Measurements from ENCODE around the gene RIMOC1.

The RIMOC1 gene

GRCh38 chr5:41903892-41904799 lies at the start of gene RIMOC1:
RIMOC1 (plus strand) TSS chr5:41904344; CDS start chr5:41904368, 24 bp downstream.
- ChIA-PET CTCF (interaction anchor here (0.6 to 1.9 kb wide), 12 partner anchors 9 to 153 kb away, joined by 3 to 12 read pairs (median 4); partner anchors contain the start of gene FBXO4), POLR2A (interaction anchor here (1.0 to 1.6 kb wide), 7 partner anchors 9 to 38 kb away, joined by 3 to 10 read pairs (median 4); partner anchors contain the start of genes FBXO4 and OXCT1)
- TF ChIP-seq CTCF (IDR thresholded peaks at IDR 0.05; ENCODE audit: control extremely low read depth, extremely low read depth, low read depth, missing control alignments) = no peak
- DNase-seq (ENCODE audit: extremely low spot score) = peak; percentile 93

- ChIA-PET POLR2A (interaction anchor here (1.0 kb wide), 1 partner anchor 201 kb away, joined by 4 read pairs; no protein-coding TSS in a partner anchor), CTCF (interaction anchor here (0.6 to 11.0 kb wide), 45 partner anchors 10 to 1033 kb away, joined by 3 to 269 read pairs (median 4); partner anchors contain the start of genes FBXO4, OXCT1 and RIMOC1)
- peak; percentile 82 for TF ChIP-seq CTCF (IDR thresholded peaks at IDR 0.05; ENCODE audit: control extremely low read depth, extremely low read depth, low read depth, missing control alignments)
- DNase-seq (ENCODE audit: extremely low spot score) = peak; percentile 54
Measured at GRCh38 chr5:41856644-41857491, 47.3 kb upstream of the RIMOC1 start.

GRCh38 chr5:41857989-41858388 lies 46.2 kb upstream of the RIMOC1 start:
- POLR2A ChIA-PET = no interaction called here
- CTCF ChIA-PET = interaction anchor here (0.8 to 11.0 kb wide), 11 partner anchors 9 to 1032 kb away, joined by 3 to 269 read pairs (median 5); partner anchors contain the start of genes FBXO4 and RIMOC1
- no peak for DNase-seq (ENCODE audit: extremely low spot score)
- no peak for TF ChIP-seq CTCF (IDR thresholded peaks at IDR 0.05; ENCODE audit: control extremely low read depth, extremely low read depth, low read depth, missing control alignments)

- DNase-seq (ENCODE audit: extremely low spot score) = no peak
- TF ChIP-seq CTCF (IDR thresholded peaks at IDR 0.05; ENCODE audit: control extremely low read depth, extremely low read depth, low read depth, missing control alignments) = no peak
- ChIA-PET CTCF (interaction anchor here (0.6 to 11.0 kb wide), 7 partner anchors 8 to 725 kb away, joined by 3 to 269 read pairs (median 3); no protein-coding TSS in a partner anchor), POLR2A (no interaction called here)
Measured at GRCh38 chr5:41858890-41859289, 45.3 kb upstream of the RIMOC1 start.

- no peak for DNase-seq (ENCODE audit: extremely low spot score)
- TF ChIP-seq CTCF (IDR thresholded peaks at IDR 0.05; ENCODE audit: control extremely low read depth, extremely low read depth, low read depth, missing control alignments) = no peak
- ChIA-PET CTCF (interaction anchor here (0.6 to 5.7 kb wide), 6 partner anchors 7 to 903 kb away, joined by 3 to 76 read pairs (median 4); no protein-coding TSS in a partner anchor), POLR2A (no interaction called here)
Measured at GRCh38 chr5:41863871-41864486, 40.2 kb upstream of the RIMOC1 start.

Measured in GM10248 (cell line).